HG02938 (cell line): ENCODE data around the gene SIRT7.
"Not testable (repeated sequence)": the region's sequence is repeated elsewhere in the genome, so short reads cannot be mapped to it uniquely, and the experiment has no call there.

Source experiments
- ATAC-seq: cut with Tn5 transposase; IDR thresholded peaks from one replicate; pipeline ENCODE4 v1.9.1; 2021; ENCODE audit warnings: mild to moderate bottlenecking, moderate library complexity; ENCODE audit not compliant: unreplicated experiment

Gene SIRT7

DNA sequence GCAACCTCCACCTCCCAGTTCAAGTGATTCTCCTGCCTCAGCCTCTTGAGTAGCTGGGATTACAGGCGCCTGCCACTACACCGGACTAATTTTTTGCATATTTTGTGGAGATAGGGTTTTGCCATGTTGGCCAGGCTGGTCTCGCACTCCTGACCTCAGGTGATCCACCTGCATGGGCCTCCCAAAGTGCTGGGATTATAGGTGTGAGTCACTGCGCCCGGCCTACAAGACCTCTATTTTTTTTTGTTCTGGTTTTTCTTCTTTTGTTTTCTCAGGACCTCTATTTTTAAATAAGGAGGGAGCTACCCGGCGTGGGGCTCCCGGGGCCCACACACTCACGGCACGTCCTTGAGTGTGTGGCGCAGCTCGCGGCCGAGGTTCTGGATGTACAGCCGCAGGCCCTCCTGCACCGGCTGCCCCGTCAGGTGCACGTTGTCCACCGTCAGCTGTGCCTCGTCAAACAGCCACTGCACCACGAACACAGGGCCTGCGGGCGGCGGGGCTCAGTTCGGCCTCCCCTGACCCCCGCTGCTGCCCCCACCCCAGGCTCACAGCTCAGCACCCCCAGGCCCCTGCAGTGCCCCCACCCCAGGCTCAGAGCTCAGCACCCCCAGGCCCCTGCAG lies 37.2 kb upstream of the SIRT7 start:
- ATAC-seq = no peak

DNA sequence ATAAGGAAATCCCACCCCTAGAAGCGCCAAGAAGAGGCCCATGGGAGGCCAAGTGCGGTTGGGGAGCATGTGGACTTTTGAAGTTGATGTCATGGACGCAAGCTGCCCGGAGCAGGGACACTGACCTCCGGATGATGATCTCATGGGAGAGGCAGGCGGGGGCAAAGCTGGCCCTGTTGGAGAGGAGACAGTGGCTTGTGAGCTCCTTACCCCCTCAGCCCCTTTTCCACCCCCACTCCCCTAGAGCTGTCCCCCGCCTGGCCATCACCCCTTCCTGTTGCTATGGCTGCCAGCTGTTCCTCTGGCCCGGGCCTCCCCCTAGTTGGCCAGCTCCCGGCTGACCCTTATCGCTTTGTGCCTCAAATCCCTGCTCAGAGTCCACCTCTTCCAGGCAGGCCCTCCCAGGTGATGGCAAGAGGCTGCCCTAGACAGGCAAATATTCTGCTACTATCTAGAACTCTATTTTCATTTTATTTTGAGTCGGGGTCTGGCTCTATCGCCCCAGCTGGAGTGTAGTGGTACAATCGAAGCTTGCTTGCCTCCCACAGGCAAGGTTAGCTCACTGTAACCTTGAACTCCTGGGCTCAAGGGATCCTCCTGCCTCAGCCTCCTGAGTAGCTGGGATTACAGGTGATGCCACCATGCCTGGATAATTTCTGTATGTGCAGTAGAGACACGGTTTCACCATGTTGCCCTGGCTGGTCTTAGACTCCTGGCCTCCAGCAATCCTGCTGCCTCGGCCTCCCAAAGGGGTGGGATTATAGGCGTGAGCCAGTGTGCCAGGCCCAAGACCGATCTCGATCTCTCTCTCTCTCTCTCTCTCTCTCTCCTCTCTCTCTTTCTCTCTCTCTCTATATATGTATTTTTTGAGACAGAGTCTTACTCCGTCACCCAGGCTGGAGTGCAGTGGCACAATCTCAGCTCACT lies 36.4 kb upstream of the SIRT7 start:
- no peak for ATAC-seq

DNA sequence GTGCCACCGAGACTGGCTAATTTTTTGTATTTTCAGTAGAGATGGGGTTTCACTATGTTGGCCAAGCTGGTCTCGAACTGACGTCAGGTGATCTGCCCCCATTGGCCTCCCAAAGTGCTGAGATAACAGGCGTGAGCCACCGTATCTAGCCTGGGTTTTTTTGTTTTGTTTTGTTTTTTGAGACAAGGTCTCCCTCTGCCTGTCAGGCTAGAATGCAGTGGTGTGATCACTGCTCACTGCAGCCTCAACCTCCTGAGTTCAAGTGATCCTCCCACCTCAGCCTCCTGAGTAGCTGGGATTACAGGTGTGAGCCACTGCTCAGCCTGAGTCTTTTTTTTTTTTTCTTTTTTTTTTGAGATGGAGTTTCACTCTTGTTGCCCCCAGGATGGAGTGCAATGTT lies 35.5 kb upstream of the SIRT7 start:
- ATAC-seq = not testable (repeated sequence)

DNA sequence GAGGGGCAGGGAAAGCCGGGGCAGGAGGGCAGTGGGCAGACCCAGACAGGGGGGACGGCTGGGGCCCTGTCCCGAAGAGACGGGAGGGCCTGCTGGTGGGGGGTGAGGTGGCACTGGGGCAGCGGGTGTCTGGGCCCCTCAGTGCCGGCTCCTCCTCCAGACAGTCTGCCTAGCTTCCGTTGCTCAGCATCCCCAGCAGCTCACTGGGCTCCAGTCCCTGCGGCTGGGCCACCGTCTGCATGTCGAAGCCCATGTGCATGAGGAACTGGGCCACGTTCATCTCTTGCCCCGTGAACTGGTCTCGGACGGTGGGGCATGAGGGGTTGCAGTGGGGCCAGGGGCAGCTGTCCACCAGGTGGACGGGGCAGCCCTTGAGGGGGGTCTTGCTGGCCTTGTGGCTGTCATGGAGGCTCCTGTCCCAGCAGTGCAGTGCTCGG lies 34.8 kb upstream of the SIRT7 start:
- no peak for ATAC-seq

DNA sequence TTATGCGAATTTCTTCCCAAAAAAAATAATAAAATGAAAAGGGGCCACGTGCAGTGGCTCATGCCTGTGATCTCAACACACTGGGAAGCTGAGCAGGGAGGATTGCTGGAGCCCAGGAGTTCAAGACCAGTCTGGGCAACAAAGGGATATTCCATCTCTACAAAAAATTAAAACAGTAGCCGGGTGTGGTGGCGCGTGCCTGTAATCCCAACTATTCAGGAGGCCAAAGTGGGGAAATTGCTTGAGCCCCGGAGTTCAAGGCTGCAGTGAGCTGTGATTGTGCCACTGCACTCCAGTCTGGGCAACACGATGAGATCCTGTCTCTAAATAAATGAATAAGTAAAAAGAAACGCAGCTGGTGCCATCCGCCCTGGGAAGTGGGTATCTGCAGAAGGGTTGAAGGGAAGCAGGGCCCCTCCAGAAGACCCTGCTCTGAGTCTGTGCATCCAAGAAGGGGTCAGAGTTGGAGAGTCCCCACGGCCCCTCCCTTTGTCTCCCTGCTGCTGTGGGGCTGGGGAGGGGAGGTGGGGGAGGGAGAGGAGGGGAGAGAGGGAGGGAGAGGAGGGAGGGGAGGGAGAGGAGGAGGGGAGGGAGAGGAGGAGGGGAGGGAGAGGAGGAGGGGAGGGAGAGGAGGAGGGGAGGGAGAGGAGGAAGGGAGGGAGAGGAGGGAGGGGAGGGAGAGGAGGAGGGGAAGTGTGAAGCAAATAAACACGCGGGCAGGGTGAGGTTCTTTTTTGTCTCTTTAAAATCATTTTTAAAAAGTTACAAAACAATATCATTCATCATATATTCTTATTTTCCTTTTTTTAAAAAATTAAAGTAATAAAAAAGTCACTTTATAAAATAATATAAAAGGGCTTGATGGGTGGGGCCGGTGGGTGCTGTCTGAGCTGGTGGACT lies 34.1 kb upstream of the SIRT7 start:
- ATAC-seq = no peak

DNA sequence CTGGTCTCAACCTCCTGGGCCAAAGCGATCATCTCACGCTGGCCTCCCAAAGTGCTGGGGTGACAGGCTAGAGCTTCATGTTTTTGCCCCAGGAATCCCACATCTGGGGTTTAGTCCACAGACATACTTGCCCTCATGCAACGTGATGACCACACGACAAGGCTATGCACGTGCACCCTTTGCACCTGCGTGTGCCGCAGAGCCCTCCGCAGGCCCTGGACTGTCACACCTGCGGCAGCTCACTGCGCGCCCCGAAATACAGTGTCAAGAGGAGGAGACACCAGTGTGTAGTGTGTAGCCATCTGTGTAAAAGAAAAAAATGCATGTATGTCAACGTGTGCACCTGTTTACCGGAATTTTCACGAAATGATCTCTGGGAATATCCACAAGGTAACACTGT lies 32.5 kb upstream of the SIRT7 start:
- no peak for ATAC-seq

DNA sequence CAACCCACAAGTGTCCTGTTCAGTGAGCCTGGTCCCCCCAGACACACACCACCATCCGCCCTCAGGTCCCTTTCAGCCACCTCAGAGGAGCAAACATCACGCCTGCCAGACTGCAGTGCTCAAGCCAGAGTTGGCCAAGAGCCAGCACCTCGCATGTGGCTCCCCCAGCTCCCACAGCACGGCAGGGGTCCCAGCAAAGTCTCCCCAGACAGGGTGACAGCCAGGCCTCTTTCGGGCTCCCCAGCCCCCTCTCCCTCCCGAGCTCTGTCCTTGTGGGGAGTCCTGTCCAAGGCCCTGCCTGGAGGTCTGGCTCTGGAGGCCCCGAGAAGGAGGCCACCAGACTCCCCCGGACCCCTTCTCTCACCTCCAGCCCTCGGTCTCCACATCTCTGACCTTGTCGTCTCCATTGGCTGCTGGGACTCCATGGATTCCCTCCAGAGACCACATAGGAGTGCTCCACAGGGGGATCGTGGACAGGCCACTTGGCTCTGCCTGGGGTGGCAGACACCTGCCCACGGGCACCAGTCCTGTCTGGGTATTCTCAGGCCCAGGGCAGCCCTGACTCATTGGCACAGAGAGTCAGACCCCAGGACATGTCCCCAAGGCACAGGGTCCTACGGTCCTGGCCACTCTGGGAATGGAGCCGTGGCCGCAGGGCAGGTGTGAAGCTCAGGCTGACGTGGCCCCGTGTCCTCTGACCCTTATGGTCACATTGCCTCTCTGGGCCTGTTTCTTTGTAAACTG lies 30.8 kb upstream of the SIRT7 start:
- no peak for ATAC-seq

DNA sequence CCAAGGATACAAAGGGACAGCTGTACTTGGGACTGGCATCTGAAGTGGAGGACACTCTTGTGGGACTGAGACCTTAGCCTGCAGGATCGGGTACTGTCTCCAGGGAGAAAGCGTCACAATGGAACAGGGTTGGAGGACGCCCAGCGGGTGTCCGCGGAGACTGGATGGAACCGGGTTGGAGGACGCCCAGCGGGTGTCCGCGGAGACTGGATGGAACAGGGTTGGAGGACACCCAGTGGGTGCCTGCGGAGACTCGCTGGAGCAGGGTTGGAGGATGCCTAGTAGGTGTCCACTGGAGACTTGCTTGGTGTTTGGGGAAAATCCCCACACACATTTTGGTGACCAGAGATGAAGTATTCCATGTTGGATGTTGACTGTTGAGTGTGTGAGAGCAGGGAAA lies 29.2 kb upstream of the SIRT7 start, which contains the start of gene MYADML2:
Gene MYADML2, minus strand, starts transcription at position 45 of the 400 bp plus-strand sequence. CDS start 5,492 bp downstream, outside the sequence.
- ATAC-seq = no peak

DNA sequence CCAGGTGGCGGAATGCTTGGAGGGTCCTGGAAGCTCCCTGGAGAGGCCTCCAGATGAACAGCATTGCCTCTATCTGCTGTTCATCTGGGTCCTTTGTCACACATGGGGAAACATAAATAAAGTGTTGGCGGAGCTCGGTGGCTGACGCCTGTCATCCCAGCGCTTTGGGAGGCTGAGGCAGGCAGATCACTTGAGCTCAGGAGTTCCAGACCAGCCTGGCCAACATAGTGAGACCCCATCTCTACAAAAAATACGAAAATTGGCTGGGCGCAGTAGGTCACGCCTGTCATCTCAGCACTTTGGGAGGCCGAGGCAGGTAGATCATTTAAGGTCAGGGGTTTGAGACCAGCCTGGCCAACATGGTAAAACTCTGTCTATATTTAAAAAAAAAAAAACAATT lies 26.9 kb upstream of the SIRT7 start:
- no peak for ATAC-seq

DNA sequence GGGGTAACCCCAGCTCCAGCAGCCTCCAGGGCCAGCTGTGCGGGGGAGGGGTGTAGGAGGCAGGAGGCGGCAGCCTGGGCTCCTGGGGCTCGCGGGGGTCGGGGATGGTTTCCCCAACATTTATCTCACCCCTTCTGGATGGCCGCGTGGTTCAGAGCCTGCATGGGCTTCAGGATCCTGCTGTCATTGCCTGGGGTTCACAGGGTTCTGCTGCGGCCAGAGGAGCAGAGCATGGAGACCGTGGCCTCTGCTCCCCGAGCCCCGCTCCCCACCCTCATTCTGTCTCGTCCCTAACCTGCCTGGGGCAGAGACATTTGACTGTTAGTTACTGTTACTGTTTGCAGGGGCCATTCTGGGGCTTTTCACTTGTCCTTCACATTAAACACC lies 24.2 kb upstream of the SIRT7 start:
- no peak for ATAC-seq

DNA sequence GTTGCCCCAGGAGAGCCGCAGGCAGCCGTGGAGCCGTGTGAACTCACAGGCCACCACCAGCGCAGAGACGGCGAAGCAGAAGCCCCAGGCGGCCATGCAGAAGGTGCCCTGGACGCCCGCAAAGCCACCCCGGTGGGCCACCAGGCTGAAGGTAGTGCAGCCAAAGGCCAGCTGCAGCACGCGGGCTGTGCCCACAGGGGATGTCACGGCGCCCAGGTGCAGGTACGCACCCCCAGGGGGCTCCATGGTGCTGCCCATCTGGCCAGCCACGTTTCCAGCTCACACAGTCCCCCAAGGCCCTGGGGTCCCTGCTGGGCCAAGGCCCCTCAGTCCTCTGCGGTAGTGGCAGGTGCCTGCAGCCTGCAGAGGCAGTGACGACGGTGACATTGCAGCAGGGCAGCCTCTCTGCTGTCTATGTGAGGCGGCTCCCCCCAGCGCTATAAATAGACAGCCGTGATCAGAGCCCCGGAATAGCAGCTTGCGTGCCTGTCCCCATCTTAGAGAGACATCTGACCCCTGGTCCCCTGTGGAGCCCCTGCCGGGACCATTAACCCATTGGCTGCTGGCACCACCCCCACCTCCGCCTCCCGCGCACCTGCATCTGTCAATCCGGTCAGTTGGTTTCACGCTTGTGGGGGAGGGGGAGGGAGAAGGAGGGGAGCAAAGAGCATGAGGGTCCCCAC lies 23.6 kb upstream of the SIRT7 start:
- no peak for ATAC-seq

DNA sequence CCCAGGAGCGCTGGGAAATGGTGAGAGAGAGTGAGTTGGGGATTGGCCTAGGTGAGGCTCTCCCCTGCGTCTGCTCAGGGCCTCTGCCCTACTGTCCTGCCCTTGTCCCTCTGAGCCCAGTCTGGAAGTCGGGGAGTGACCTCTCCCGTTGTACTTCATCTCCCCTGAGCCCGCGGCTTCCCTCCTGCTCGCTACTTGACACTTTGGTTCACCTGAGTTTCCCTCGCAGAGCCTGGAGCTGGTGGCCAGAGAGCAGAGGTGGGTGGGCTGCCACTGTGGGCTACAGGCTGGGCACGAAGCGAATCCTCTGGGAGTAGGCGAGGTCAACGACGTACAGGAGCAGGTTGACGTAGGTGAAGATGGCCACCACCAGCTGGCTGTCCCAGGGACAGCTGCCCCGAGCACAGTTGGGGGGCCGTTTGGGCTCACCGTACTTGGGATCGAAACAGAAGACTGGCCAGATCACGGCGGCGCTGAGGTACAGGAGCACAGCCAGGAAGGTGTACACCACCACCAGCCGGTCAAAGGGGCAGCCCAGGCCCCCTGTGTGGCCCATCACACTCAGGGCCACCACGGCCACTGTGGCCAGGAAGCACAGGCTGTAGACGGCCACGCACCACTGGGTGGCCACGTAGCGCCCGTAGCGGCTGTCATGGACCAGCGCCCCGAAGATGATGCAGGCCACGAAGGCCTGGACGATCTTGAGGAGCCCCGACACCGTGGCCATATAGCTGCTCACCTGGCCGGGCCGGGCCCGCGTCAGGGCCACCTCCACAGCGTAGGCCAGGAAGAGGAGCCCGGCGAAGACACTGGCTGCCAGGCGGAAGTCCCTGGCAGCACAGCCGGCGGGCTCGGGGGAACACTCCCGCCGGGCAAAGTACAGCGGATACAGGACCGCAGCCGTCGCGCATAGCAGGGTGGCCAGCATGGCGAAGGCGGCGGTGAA lies 22.8 kb upstream of the SIRT7 start:
- ATAC-seq = no peak

DNA sequence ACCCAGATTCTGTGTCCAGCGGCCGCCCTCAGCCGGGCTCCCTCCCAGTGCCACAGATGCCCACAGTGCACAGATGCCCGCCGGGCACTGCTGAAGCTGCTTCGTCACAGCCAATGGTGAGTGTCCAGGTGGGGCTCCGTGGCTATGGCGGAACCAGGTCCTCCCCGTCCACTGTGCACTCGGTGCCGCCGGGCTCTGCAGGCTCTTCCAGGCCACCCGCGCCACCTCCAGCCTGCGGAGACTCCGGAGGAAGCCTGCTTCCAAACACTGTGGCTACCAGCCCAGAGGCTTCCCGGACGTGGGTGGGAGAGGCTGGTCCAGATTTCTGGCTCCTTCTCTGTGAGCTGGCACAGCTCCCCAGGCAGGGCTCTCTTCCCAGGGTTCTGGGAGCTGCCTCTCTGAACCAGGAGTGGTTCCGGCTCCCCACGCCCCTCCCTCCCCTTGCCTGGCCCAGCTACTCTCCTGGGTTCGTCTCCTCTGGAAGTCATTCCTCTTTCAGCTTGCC lies 22.0 kb upstream of the SIRT7 start:
- ATAC-seq = no peak

DNA sequence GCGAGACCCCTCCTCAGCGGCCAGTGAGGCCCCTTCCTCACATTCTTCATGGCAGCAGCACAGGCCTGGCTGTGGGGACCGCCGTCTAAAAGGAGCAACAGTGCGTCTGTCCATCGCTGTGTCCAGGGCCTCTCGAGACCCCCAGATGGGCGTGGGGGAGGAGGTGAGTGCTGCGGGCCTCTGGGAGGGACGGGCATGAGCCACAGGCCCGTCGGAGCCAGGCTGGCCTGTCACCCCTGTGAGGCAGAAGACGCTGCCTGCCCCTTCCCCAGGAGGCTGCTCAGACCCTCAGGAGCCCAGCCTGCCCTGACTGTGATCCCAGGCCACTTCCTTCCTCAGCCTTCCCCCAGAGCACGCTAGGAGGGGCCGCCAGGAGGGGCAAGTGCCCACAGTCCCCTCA lies 21.2 kb upstream of the SIRT7 start:
- no peak for ATAC-seq

DNA sequence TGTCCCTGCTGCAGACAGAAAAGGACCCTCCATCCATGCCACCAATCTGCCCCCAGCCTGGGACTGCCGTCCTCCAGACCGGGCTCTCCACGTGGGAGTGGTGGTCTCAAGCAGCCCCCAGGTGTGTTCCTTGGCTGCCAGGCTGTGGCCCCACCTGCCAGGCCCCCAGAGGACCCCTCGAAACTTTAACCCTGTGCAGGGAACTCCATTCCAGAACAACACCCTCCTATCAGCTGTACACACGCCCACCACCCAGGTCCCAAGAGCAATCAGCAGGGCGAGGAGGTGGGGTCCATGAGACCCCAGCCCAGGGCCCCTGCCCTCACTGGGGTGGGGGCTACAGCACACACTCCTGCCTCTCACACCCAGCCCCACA lies 17.7 kb upstream of the SIRT7 start:
- no peak for ATAC-seq

DNA sequence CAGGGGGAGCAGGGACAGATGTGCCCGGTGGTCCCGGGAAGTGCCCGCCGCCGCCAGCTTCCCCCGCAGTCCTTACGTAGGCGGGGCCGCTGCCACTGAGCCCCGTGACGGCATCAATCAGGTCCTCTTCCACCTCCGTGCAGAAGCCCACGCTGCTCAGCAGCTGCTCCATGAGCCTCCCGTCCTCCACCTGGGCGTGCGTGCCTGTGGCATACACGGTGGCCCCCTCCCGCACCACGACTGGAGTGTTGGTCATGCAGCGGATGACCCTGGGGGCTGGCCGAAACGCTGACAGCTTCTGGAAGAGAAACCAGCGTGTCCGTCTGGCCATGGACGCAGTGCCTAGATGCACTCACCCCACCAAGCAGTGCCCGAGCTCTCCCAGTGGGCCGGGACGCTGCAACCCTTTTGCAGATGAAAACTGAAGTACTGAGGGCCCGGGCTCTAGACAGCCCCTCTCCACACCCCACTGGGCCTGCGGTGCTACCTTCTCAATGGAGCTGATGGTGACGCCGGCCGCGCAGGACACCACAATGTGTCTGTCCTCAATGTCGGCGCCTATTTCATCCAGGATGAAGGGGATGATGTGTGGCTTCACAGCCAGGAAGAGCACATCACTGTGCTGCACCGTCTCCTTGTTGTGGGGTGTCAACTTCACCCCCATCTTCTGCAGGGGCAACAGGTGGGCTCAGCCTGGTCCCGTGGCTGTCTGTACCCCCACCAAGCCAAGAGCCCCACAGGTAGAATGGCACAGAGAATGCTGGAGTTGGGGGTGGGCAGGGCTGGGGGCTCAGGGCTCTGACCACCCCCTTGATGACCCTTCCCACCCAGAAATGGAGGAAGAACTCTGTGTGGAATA lies 17.1 kb upstream of the SIRT7 start:
- ATAC-seq = no peak

DNA sequence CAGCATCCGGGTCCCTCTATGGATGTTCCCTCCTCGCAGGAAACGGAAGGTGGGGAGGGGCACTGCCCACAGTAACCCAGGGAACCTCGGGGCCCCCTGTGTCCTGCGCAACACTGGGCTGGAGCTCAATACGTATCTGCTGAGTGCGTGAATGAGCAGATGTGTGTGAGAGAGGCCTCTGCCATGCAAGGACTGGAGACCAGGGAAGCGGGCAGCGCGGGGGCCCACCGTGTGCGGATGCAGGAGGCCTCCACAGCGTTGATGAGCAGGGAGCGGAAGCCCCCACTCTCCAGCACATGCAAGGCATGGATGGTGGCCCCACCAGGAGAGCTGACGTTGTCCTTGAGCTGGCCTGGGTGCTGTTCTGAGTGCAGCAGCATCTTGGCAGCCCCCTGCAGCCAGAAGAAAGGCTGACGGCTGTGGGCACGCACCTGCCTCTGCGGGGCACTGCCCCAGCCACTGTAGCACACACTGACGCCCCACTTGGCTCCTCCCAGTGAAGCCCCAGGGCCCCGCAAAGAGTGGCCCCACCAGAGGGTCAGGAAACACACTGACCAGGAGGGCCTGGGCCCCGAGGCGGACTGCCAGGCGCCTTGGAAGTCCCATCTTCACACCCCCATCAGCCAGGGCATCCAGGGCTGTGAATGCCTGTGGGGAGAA lies 16.3 kb upstream of the SIRT7 start:
- ATAC-seq = no peak
